ENCODE results near the gene SLC25A28.

SLC25A28 gene, protein sequence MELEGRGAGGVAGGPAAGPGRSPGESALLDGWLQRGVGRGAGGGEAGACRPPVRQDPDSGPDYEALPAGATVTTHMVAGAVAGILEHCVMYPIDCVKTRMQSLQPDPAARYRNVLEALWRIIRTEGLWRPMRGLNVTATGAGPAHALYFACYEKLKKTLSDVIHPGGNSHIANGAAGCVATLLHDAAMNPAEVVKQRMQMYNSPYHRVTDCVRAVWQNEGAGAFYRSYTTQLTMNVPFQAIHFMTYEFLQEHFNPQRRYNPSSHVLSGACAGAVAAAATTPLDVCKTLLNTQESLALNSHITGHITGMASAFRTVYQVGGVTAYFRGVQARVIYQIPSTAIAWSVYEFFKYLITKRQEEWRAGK

GRCh38 chr10:99619851-99620710, at the start of gene SLC25A28:
Gene SLC25A28 (minus strand): TSS chr10:99620439. CDS start chr10:99620335, 104 bp downstream.
- peak; percentile 100 for DNase-seq (ENCODE audit: low read depth)

GRCh38 chr10:99667108-99667751, 47.0 kb upstream of the SLC25A28 start:
- peak; percentile 88 for DNase-seq (ENCODE audit: low read depth)

GRCh38 chr10:99665304-99665703, 45.1 kb upstream of the SLC25A28 start:
- no peak for DNase-seq (ENCODE audit: low read depth)

DNA sequence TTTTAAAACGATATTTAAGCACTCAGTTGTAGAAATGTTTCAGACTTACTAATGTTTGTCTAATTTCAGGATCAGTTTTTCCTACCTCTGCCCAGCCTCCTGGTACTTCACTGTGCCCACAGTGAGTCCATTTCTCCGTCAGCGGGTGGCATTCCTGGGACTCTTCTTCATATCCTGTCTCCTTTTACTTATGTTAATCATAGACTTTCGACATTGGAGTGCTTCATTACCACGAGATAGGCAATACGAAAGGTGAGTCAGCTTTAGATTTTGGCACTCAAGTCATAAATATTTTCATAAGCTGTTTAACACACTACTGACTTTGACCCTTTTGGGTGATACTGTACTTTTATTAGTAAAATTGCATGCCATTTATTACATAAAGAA, 41.1 kb upstream of the SLC25A28 start:
- DNase-seq (ENCODE audit: low read depth): peak; percentile 91

DNA sequence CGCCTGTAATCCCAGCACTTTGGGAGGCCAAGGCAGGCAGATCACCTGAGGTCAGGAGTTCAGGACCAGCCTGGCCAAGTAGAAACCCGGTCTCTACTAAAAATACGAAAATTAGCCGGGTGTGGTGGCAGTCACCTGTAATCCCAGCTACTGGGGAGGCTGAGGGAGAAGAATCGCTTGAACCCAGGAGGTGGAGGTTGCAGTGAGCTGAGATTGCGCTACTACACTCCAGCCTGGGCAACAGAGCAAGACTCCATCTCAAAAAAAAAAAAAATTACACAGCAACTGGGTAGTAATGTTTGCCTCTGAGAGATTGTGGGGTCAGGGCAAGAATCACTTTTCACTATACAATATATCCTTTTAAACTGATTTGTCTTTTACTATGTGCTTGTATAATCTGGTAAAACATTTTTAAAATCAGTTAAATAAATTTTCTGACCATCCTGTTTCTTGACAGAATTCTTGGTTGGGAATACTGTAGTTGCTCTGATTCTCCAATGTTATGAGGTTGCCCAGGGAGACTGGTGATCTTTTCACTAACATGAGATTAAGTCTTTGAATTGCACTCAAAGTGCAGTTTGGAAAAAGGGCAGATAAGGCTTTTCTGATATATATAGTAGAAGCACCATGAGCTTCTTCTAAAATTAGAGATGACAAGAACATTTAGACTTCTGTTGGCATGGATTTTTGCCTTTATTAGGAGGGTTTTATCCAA, 40.6 kb upstream of the SLC25A28 start:
- DNase-seq (ENCODE audit: low read depth): peak; percentile 50

DNA sequence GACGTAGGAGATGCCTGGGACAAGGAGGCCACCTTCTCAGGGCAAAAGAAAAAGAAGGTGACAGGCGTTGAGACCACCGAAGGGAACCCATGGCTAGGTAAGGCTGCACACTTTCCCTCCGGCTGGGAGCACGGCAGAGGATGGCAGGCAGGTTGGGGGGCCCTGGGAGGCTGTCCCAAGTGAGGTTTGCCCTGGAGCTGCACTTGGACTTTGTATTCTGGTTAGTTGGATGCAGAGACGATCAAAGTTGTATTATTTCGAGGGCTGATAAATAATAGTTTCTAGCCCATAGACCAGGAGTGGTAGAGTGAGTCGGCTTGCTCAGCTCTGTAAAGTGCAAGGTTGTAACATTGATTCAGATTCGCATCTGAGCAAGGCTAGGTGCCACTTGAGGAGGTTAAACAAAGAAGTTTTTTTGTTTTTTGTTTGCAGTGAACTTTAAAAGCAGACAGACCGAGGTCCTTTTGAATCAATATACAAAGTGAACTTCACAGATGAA, 39.7 kb upstream of the SLC25A28 start:
- DNase-seq (ENCODE audit: low read depth): no peak

- DNase-seq (ENCODE audit: low read depth): peak; percentile 93
These were observed 39.0 kb upstream of the SLC25A28 start, which contains the start of gene ENTPD7 for GRCh38 chr10:99659031-99659867. Gene ENTPD7 (plus strand): TSS chr10:99659509. CDS start chr10:99659957, 448 bp downstream.

DNA sequence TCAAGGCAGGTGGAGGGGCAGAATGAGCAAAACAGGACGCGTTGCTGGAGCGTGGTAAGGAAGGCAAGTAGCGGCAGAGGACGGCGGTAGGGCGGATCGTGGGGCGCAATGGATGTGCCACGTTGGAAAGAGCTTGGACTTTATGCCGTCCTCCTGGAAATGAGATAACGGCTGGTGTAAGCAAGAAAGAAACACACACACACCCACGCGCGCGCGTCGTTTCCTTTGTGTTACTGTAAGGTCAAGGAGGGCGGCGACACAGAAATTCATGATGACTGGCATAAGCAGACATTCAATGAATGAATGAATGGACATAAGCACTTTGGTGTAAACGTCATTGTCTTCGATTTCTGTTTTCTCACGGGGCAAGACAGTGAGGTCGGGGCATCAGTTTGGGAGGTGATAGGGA, 38.4 kb upstream of the SLC25A28 start:
- DNase-seq (ENCODE audit: low read depth): peak; percentile 39

DNA sequence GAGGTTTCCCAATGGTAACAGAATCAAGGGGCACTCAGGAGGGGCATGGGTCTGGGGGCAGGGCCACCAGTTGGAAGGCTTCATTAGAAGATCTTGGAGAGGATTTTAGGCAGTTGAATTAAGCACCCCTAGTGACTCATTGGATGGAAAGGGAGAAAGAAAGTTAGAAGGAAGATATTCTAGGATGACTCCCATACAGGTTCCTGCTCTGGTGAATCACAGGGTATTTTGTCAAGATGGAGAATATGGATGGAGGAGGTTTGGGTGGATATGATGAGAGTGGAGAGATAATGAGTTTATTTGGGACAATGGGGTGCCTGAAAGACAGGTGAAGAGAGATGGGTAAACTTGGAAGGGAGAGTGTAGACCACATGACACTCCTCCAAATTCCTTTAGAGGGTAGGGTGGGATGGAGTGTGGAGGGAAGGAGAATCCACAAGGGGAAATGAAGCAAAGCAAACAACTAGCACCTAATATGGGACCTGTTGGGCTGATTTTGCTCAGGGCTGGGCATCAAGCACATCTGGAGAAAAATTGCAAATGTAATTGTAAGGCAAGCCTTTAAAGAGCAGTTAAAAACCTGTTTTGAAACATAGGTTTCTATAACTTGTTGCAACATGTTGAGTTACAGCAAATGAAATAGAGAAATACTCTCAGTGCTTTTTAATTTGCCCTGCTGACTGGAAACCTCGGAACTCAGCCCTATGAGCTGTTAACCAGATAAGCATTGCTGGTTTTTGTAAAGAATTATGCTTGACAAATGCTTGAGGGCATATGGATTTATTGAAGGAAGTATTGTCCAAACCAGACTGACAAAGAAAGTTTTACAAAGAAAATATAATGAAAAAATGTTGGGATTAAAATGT, 36.2 kb upstream of the SLC25A28 start:
- DNase-seq (ENCODE audit: low read depth): peak; percentile 69

- DNase-seq (ENCODE audit: low read depth): peak; percentile 71
These were observed 34.3 kb upstream of the SLC25A28 start for GRCh38 chr10:99654390-99655175.

- no peak for DNase-seq (ENCODE audit: low read depth)
These were observed 32.7 kb upstream of the SLC25A28 start for GRCh38 chr10:99652800-99653390.

DNA sequence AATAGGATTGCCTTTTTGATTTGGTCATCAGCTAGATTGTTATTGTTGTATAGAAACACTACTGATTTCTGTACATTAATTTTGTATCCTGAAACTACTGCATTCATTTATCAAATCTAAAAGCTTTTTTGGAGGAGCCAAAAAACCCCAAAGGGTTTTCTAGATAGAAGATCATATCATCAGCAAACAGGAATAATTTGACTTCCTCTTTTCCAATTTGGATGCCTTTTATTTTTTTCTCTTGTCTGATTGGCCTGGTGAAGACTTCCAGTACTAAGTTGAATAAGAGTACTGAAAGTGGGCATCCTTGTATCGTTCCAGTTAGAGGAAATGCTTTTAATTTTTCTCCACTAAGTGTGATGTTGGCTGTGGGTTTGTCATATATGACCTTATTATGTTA, 28.5 kb upstream of the SLC25A28 start:
- DNase-seq (ENCODE audit: low read depth): no peak

DNA sequence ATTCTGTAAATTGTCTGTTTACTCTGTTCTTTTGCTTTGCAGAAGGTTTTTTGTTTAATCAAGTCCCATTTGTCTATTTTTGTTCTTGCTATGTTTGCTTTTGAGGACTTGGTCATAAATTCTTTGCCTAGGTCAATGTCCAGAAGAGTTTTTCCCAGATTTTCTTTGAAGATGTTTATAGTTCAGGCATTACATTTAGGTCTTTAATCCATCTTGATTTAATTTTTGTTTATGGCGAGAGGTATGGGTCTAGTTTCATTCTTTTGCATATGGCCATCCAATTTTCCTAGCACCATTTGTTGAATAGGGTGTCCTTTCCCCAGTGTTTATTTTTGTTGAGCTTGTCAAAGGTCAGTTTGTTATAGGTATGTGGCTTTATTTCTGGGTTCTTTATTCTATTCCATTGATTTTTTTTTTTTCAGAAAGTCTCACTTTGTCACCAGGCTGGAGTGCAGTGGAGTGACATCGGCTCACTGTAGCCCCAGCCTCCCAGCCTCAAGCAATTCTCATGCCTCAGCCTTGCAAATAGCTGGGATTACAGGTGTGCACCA, 27.4 kb upstream of the SLC25A28 start:
- DNase-seq (ENCODE audit: low read depth): no peak

DNA sequence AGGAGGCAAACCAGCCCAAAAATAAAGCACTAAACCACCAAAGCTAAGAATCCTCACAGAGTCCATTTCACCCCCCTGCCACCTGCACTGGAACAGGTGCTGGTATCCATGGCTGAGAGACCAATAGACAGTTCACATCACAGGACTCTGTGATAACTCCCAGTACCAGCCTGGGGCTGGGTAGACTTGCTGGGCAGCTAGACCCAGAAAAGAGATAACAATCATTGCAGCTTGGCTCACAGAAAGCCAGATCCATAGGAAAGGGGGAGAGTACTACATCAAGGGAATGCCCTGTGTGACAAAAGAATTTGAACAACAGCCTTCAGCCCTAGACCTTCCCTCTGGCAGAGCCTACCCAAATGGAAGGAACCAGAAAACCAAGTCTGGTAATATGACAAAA, 13.6 kb upstream of the SLC25A28 start:
- no peak for DNase-seq (ENCODE audit: low read depth)

DNA sequence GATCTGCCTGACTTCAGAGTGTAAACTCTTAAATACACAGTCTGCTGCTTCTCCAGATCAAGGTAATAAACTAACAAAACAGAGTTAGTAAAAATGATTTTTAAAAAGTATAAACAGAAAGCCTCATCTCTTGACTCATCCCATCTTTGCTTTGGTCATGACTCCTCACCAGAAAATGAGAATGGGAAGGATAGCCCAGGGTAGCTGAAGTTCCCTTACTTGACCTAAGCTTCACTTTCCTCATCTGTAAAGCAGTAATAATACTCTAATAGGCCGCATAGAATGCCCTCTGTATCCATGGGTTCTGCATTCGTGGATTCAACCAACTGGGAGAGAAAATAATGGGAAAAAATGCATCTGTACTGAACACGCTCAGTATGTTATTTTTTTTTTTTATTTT, 11.3 kb upstream of the SLC25A28 start:
- peak; percentile 82 for DNase-seq (ENCODE audit: low read depth)

GRCh38 chr10:99630991-99631390, 10.8 kb upstream of the SLC25A28 start:
- peak; percentile 81 for DNase-seq (ENCODE audit: low read depth)

- DNase-seq (ENCODE audit: low read depth): peak; percentile 72
These were observed 10.2 kb upstream of the SLC25A28 start for GRCh38 chr10:99630433-99630832.

GRCh38 chr10:99629625-99629978, 9.4 kb upstream of the SLC25A28 start:
- DNase-seq (ENCODE audit: low read depth): no peak

All from amniotic epithelial cell (primary cell).